ENCODE data around the gene UGGT1. TPM values are rescaled to one million over a fixed set of nuclear protein-coding genes. Genes with fewer than 3 reads are reported as not detected.

Gene UGGT1
- total and polyA plus RNA-seq, 4 donors: 6.7 to 74.7 (median 32.4) TPM

GRCh38 chr2:128057334-128057733 lies 33.7 kb upstream of the UGGT1 start:
- H3K9me3 ChIP-seq (ENCODE audit: control insufficient read depth in 4 of 4, low read length in 3 of 4): no peaks in the 10 kb centered on the region
- DNase-seq (ENCODE audit: low spot score): no peak
- no peaks in the 10 kb centered on the region for H3K4me1 ChIP-seq (ENCODE audit: control insufficient read depth in 4 of 4, insufficient read depth in 4 of 4, low read length in 3 of 4)
- H3K27ac ChIP-seq (ENCODE audit: low read depth in 1 of 2, low read length in 2 of 2): no peak overlapping the region
- no peaks in the 10 kb centered on the region for H3K36me3 ChIP-seq (ENCODE audit: control insufficient read depth in 4 of 4, insufficient read depth in 3 of 4, low read depth in 1 of 4, low read length in 3 of 4)
- TF ChIP-seq HNF4G (IDR thresholded peaks at IDR 0.05) (no peak), RAD21 (IDR thresholded peaks at IDR 0.05) (no peak), FOXA2 (IDR thresholded peaks at IDR 0.05) (no peak), REST (IDR thresholded peaks at IDR 0.05) (no peak), SP1 (IDR thresholded peaks at IDR 0.05) (no peak), RXRA (IDR thresholded peaks at IDR 0.05) (no peak), HNF4A (conservative IDR thresholded peaks at IDR 0.05) (no peak), EGR1 (IDR thresholded peaks at IDR 0.05; ENCODE audit: low read depth in 2 of 2) (no peak), TAF1 (conservative IDR thresholded peaks at IDR 0.05) (no peak), YY1 (IDR thresholded peaks at IDR 0.05) (no peak), ZBTB33 (IDR thresholded peaks at IDR 0.05) (no peak), FOXA1 (IDR thresholded peaks at IDR 0.05) (no peak), JUND (IDR thresholded peaks at IDR 0.05) (no peak), NR2F2 (IDR thresholded peaks at IDR 0.05) (no peak)
- TF ChIP-seq, protein P1, sequence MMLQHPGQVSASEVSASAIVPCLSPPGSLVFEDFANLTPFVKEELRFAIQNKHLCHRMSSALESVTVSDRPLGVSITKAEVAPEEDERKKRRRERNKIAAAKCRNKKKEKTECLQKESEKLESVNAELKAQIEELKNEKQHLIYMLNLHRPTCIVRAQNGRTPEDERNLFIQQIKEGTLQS (IDR thresholded peaks at IDR 0.05): no peak
- no peak overlapping the region for H3K4me3 ChIP-seq (ENCODE audit: low read depth in 1 of 3, low read length in 3 of 3)
- WGBS: 51% methylated on average over 3 of the region's 3 CpGs
- no peaks in the 10 kb centered on the region for H3K27me3 ChIP-seq (ENCODE audit: control insufficient read depth in 4 of 4, insufficient read depth in 4 of 4, low read length in 3 of 4)
- H3K9ac ChIP-seq (ENCODE audit: low read depth in 1 of 2, low read length in 2 of 2): no peak overlapping the region

DNA sequence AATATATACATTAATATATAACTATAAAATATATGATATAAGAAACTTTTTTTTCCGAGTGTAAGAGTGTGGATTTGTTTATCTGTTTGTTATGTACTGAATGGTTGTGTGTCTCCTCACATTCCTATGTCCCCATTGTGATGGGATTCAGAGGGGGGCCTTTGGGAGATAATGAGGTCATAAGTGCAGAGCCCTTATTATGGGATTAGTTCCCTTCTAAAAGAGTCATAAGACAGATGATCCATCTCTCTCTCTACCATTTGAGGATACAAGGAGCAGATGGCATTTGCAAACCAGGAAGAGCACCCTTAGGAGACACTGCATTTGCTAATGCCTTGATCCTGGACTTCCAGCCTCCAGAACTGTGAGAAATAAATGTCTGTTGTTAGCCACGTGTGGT lies 32.9 kb upstream of the UGGT1 start:
- Histone ChIP-seq H3K27me3 (ENCODE audit: control insufficient read depth in 4 of 4, insufficient read depth in 4 of 4, low read length in 3 of 4) (no peaks in the 10 kb centered on the region), H3K36me3 (ENCODE audit: control insufficient read depth in 4 of 4, insufficient read depth in 3 of 4, low read depth in 1 of 4, low read length in 3 of 4) (no peaks in the 10 kb centered on the region), H3K4me3 (ENCODE audit: low read depth in 1 of 3, low read length in 3 of 3) (no peak overlapping the region), H3K9me3 (ENCODE audit: control insufficient read depth in 4 of 4, low read length in 3 of 4) (no peaks in the 10 kb centered on the region), H3K9ac (ENCODE audit: low read depth in 1 of 2, low read length in 2 of 2) (no peak overlapping the region), H3K27ac (ENCODE audit: low read depth in 1 of 2, low read length in 2 of 2) (no peak overlapping the region), H3K4me1 (ENCODE audit: control insufficient read depth in 4 of 4, insufficient read depth in 4 of 4, low read length in 3 of 4) (no peaks in the 10 kb centered on the region)
- DNase-seq (ENCODE audit: low spot score): no peak
- 80% methylated on average over 2 of the region's 2 CpGs for WGBS
- TF ChIP-seq GABPA (IDR thresholded peaks at IDR 0.05 in 1 of 2, conservative IDR thresholded peaks at IDR 0.05 in 1 of 2) (no peak), ZBTB33 (IDR thresholded peaks at IDR 0.05) (no peak), RXRA (IDR thresholded peaks at IDR 0.05) (no peak), HNF4G (IDR thresholded peaks at IDR 0.05) (no peak), REST (IDR thresholded peaks at IDR 0.05) (no peak), JUND (IDR thresholded peaks at IDR 0.05) (no peak), TAF1 (conservative IDR thresholded peaks at IDR 0.05) (no peak), FOXA1 (IDR thresholded peaks at IDR 0.05) (no peak), RAD21 (IDR thresholded peaks at IDR 0.05) (no peak), YY1 (IDR thresholded peaks at IDR 0.05) (no peak), HNF4A (conservative IDR thresholded peaks at IDR 0.05) (no peak), SP1 (IDR thresholded peaks at IDR 0.05) (no peak), NR2F2 (IDR thresholded peaks at IDR 0.05) (no peak)
- TF ChIP-seq, protein P2, sequence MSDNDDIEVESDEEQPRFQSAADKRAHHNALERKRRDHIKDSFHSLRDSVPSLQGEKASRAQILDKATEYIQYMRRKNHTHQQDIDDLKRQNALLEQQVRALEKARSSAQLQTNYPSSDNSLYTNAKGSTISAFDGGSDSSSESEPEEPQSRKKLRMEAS (IDR thresholded peaks at IDR 0.05): no peak
- TF ChIP-seq, protein P1 (IDR thresholded peaks at IDR 0.05): no peak
- TF ChIP-seq, protein P3, sequence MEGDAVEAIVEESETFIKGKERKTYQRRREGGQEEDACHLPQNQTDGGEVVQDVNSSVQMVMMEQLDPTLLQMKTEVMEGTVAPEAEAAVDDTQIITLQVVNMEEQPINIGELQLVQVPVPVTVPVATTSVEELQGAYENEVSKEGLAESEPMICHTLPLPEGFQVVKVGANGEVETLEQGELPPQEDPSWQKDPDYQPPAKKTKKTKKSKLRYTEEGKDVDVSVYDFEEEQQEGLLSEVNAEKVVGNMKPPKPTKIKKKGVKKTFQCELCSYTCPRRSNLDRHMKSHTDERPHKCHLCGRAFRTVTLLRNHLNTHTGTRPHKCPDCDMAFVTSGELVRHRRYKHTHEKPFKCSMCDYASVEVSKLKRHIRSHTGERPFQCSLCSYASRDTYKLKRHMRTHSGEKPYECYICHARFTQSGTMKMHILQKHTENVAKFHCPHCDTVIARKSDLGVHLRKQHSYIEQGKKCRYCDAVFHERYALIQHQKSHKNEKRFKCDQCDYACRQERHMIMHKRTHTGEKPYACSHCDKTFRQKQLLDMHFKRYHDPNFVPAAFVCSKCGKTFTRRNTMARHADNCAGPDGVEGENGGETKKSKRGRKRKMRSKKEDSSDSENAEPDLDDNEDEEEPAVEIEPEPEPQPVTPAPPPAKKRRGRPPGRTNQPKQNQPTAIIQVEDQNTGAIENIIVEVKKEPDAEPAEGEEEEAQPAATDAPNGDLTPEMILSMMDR (IDR thresholded peaks at IDR 0.05; ENCODE audit: low read depth, low read length, missing input control): no peak

Measured in liver (tissue), 9 donors.